MM.1S (cell line): ENCODE data around the gene SHQ1.

Experiments used
- CTCF ChIP-seq: fragments of 300-600 bp; sonication (generic); IDR thresholded peaks from 2 replicates; pipeline ENCODE4 v1.5.1; 2016; ENCODE audit warnings: antibody characterized with exemption, low read length, mixed read lengths
- EZH2 ChIP-seq: fragments of 300-600 bp; sonication (generic); optimal IDR thresholded peaks from 2 replicates; pipeline ENCODE3; 2017; ENCODE audit warnings: low read depth, mild to moderate bottlenecking, antibody characterized with exemption, low read length, mixed read lengths

- TF ChIP-seq CTCF (no peak), EZH2 (no peak)
Observed at GRCh38 chr3:72763751-72764440, 84.3 kb downstream of the SHQ1 start.
